T-helper 1 cell (primary cell): Measurements from ENCODE around the gene LENG1.

Experiments used
- DNase-seq, 5 donors: peaks; one replicate each; pipeline ENCODE4 v3.0.0-alpha.2; 2012 to 2020

Gene LENG1

DNA sequence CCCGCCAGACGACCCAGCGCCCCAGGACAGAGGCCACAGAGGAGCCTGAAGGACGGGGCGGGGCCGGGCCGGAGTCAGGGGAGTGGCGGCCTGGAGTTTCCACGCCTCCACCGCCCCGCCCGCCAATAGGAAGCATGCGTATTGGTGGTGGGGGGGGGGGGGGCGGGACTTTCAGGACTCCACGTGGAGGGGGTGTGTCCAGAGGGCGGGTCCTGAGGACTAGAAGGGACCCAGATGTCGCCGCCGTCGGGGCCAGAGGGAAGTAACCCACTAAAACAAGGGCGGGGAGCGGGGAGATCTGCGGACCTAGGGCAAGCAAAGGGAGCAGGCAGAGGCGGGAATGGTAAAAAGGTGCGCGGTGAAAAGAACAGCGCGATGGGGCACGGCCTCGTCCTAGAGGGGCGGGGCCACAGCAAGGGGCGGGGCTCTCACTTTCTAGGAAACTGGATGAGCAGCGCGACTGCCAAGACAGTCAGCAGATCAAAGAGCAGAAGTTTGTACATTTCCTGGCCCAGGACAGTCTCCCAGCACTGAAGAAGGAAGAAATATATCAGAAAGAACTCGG is 2.8 kb upstream of the LENG1 start:
- peak; percentile 63 to 85 (median 77) for DNase-seq

- no peak for DNase-seq
These were observed 1.3 kb upstream of the LENG1 start for GRCh38 chr19:54160854-54161253.

GRCh38 chr19:54160182-54160811 is 776 bp upstream of the LENG1 start:
- no peak for DNase-seq

DNA sequence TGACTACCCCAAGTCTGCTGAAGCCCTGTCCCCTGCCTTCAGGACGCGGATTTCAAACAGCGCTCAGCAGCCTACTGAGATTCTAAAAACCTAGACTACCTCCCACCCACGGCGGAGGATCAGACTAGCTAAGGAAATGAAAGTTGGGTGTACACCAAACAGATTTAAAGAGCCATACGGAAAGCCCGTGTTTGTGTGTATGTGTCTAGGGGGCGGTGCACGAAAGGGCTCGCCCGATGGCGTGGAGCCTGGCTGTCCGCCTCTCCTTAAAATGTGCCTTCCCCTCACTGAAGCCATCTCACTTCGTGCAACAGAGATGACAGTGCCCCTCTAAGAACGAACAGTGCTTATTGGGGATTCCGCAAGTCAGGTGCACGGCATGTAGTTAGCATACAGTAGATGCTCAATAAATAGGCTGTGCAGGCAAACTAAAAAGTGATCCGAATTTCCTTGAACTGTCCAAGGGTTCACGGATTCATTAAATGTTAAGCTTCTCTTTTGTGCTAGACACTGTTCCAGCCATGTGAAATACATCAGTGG is 639 bp downstream of the LENG1 start:
- peak in 1 of 5 donors; percentile 27 for DNase-seq

DNA sequence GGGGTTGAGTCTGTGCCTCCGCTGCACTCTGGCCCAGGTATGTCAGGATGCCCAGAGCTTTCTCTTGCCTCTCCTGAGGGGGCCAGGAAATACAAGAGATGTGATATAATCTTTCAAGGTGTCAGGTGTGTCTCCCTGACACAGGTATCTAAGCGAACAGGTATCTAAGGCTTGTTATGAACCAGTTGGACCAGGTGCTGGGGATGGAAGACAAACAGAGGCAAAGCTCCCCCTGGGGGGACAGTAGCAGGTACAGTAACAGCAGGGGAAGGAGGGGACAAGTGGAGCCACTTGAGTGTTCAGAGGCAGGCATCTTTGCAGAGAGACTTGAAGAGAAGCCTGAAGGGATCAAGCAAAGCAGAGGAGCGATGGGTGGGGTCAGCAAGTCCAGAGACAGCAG is 2.6 kb downstream of the LENG1 start:
- no peak for DNase-seq

- DNase-seq: no peak
These were observed 3.0 kb downstream of the LENG1 start for GRCh38 chr19:54156490-54156889.

GRCh38 chr19:54155694-54156093 is 3.8 kb downstream of the LENG1 start:
- DNase-seq: no peak

GRCh38 chr19:54154603-54155345 is 4.7 kb downstream of the LENG1 start:
- DNase-seq: peak in 2 of 5 donors; percentile 28 to 61

GRCh38 chr19:54153731-54154326 is 5.7 kb downstream of the LENG1 start:
- no peak for DNase-seq

GRCh38 chr19:54152878-54153524 is 6.5 kb downstream of the LENG1 start:
- DNase-seq: no peak

- DNase-seq: no peak
These were observed 7.3 kb downstream of the LENG1 start for GRCh38 chr19:54152267-54152666.

- DNase-seq: no peak
These were observed 8.0 kb downstream of the LENG1 start for GRCh38 chr19:54151362-54152035.

DNA sequence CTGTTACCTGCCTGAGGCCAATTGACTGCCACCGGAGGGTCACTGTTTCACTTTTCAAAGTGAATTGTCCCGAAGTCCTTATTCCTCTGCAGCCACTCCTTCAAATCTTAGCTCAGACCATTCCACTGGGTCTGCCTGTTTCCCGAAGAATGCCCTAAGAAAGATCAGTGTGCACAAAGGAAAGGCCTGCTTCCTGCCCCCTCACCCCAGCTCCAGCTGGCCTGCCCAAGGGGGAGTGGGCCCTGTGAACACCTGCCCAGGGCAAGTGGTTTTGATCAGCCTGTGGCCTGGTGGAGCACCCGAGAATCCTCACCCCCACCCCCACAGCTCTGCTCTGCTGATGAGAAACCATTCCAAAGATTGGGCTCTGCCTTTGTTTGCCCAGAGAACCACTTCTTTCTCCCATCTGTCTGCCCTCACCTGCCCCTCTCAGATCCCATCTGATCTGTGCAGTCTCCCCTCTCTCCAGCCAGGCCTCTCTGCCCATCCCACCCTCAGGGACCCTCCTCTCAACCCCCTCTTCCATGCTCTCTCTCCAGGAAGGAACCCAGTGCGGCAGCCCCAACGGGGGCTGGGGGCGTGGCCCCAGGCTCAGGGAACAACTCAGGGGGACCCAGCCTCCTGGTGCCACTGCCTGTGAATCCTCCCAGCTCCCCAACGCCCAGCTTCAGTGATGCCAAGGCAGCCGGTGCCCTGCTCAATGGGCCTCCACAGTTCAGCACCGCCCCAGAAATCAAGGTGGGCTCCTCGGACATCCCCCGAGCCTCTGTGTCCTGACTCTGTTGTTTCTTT is 10.3 kb downstream of the LENG1 start:
- DNase-seq: no peak

DNA sequence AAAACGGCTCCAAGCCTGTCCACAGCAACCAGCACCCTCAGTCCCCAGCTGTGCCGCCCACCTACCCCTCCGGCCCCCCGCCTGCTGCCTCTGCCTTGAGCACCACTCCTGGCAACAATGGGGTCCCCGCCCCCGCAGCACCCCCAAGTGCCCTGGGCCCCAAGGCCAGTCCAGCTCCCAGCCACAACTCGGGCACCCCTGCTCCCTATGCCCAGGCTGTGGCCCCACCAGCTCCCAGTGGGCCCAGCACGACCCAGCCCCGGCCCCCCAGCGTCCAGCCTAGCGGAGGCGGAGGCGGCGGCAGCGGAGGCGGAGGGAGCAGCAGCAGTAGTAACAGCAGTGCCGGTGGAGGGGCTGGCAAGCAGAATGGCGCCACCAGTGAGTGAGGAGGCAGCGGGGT is 11.4 kb downstream of the LENG1 start:
- DNase-seq: no peak

DNA sequence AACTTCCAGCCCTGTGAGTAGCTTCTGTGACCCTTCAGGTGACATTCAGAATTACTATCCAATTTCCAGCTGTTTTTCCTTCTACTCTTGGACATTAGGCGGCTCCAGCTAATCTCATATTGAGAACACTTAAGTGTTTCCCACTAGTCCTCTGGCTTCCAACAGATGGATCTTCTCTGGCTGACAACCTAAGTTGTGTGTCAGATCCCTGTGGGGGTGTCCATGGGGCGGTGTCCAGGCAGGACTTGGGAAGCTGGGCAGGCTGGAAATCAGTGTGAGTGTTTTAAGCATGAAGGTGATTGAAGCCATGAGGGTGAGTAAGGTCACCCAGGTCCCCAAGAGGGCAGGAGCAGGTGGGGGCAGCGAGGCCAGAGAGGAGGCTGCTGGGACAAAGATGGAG is 11.8 kb downstream of the LENG1 start:
- no peak for DNase-seq

DNA sequence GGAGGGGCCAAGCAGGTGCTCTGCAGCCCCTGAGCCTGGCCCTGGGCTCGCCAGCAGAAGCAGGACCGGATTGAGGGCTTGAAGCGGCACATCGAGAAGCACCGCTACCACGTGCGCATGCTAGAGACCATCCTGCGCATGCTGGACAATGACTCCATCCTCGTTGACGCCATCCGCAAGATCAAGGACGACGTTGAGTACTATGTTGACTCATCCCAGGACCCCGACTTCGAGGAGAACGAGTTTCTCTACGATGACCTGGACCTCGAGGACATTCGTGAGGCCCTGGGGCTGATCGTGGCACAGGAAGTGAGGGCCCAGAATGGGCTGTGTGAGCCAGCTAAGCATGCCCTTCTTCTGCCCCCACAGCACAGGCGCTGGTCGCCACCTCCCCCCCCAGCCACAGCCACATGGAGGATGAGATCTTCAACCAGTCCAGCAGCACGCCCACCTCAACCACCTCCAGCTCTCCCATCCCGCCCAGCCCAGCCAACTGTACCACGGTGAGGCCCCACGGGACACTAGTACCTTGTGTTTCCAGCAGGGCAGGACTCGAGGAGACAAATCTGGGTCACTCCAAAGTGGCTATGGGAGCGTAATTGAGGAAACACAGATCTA is 13.9 kb downstream of the LENG1 start:
- no peak for DNase-seq

DNA sequence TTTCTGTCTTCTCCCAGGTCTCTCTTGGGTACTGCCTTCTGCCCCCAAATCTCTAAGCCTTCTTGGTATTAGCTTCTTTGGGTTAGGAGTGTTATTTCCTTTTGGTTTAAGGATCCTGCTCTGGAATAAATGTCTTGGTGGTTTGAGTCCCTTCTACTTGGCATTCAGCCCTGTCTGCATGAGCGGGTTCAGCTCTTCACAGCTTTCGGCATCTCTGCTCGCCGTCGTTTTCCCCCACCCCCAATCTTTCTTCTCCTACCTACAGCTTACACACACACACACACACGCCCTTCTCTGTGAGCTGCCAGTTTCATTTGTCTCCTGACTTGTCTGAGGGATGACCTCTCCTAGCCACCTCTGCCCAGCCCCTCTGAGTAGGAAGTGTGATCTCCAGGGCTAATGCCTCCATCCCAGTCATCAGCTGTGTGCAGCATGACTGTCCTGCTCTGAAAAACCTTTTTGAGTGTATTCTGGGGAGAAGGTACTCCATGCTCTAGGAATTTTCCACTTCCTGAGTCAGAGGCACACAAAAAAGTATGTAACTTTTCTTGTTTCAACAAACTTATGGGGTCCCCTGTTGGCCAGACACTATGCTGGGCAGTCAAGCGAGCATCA is 17.2 kb downstream of the LENG1 start:
- DNase-seq: no peak

- no peak for DNase-seq
These were observed 18.2 kb downstream of the LENG1 start for GRCh38 chr19:54141356-54141755.

DNA sequence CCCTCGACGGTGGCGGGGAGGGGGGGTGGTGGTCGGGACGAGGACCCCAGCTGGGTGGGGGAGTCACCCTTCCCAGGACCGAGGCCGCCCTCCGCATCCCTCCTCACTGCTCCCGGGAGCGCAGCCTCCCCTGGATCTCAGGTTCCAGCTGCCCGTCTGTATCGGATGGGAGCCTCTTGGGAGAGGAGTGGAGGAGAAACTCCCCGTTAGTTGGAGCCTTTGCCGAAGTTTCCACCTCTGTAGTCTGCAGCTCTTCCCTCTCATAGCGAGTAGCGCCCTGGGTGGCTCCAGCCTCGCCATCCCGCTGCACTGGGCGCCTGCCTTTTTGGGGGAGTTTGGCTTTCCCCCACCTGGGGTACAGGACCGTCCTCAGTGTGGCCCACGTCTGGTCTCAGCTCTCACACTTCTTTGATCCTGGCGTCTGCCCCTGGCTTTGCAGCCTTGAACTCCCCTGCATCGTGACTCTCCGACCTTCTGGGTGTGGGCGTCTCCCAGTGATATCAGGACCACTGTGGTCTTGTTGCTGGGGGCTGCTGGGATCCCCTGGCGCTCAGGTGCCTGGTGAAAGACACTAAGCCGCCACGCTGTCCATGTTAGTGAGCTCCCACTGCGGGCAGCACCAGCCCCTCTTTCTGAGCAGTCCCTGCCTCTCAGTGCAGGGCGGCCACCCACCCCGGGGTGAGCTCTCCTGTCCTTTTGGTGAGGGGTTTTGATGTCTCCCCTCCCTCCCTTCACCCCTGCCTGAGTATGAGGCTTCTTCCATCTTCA is 20.8 kb downstream of the LENG1 start:
- DNase-seq: no peak
